GM19324 (cell line): Measurements from ENCODE around the gene BMS1.

Experiments used
- ATAC-seq: cut with Tn5 transposase; IDR thresholded peaks from one replicate; pipeline ENCODE4 v1.9.1; 2021; ENCODE audit warnings: mild to moderate bottlenecking, moderate library complexity; ENCODE audit not compliant: unreplicated experiment, low FRiP score

Gene BMS1

DNA sequence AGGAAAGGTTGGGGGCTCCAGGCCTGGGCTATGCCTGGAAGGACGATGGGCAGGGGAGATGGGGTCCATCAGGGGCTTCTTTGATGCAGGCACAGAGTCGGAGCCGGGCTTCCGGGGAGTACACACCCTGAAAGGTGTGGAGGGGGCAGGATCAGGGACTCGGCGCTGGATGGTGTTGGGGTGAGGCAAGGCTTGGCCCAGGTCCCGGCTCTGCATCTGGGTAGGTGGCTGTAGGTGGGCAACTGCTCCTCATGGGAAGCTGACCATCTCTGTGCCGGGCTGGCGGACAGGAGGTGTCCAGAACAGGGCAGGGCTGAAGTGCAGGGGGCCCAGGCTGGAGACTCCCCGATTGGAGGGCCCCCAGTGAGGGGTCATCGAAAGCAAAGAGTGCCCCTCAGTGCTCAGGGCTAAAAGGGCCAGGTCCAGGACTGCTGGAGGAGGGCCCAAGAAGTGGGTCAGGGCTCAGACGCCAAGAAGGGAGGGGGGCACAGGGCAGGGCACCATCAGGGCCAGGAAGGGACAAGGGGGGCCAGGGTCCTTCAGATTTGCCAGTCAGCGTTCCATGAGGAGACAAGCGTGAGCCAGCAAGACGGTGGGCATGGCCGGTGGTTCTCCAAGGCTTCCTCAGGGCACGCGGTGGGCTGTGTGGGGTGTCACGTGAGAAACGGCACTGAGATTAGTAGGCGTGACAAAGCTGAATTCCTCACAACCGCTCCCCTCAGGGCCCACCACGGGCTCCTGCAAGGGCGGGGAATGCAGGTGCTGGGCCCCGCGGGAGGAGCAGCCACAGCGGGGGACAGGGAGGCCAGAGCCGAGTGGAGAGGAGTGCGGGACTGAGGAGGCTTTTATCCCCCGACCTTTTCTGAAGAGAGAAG is 97.0 kb downstream of the BMS1 start:
- no peak for ATAC-seq

- no peak for ATAC-seq
These were observed 97.6 kb downstream of the BMS1 start for GRCh38 chr10:42880255-42880620.

GRCh38 chr10:42882597-42882996 is 100.0 kb downstream of the BMS1 start:
- no peak for ATAC-seq
